ENCODE results near the gene DLGAP4. TPM values are rescaled to one million over a fixed set of nuclear protein-coding genes. Genes with fewer than 3 reads are reported as not detected.

Gene DLGAP4
- total RNA-seq, 1 donor from 2014 or later: 25.7 TPM

DNA sequence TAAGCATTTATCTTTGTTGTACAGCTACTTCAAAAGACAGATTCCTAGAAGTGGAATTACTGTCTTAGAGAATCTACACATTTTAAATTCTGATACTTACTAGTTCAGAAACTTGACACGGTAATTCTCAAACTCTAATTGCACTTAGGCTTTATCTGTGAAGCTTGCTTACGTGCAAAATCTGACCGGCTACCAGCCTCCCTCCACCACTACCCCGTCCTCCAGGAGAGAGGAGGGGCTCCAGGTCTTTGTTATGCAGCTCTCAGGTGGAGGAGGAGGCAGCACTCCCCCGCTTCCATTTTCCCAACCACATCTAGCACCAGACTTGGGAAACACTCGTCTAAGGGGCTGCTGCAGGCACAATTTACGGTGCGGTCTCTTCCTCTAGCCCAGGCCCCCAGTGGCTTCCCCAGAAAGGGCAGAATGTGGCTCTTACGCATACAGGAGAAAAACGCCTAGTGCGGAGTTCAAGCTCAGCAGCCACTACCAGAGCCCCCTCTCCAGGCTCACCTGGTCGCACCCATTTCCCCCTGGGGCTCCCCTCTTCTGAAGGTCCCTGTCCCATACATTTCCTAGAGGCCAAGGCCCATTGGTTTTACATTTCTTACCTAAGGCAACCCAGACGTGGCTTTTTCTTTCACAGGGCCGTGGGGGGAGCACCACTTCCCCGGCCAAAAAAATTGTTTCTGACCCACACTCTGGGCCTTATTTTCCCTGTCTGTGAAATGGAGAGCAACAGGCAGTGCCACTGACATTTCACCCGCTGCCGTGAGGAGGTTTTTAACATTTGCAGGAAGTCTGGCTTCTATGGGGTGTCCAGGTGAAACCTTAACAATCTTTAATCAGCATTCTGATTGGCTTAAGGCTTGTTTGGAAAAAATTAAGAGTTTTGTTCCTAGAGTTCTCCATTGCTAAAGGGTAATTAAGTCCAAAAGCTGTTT, 265.7 kb downstream of the DLGAP4 start:
- DNase-seq (ENCODE audit: low spot score): no peak
- H3K27me3 Mint-ChIP-seq (ENCODE audit: insufficient read depth): peaks cover 3% of the 10 kb centered on the region
- H3K27ac Mint-ChIP-seq: peak overlapping the region; percentile 97
- peaks cover 37% of the 10 kb centered on the region for H3K4me1 Mint-ChIP-seq (ENCODE audit: low read depth)
- no peaks in the 10 kb centered on the region for H3K9me3 Mint-ChIP-seq
- intact Hi-C loops (cut with micrococcal nuclease): loop anchor here (1.0 to 2.0 kb wide), 3 partner anchors 33 to 175 kb away; partner anchors contain the start of genes NDRG3 and RAB5IF
- H3K4me3 Mint-ChIP-seq: peak overlapping the region; percentile 89
- peaks cover 16% of the 10 kb centered on the region for H3K36me3 Mint-ChIP-seq (ENCODE audit: low read depth)

DNA sequence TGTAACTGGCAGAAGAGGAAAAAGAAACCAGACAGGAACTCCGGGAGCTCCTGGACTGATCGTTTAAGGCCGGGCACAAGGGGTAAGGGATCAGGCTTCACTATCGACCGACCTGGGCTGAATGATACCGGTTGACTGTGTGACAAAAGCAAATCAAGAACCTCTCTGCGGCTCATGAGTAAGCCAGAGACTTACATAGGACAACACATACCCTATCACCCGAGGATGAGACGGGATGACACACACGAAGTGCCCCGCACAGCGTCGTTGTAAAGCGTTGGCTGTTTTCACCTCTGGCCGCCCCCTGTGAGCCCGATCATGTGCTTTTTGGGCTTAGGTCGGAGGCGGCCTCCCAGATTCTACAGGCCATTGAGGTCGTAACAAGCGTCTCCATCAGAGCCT, 266.6 kb downstream of the DLGAP4 start:
- intact Hi-C loops (cut with micrococcal nuclease): loop anchor here (1.0 to 2.0 kb wide), 7 partner anchors 16 to 202 kb away; partner anchors contain the start of genes NDRG3 and RAB5IF
- H3K27me3 Mint-ChIP-seq (ENCODE audit: insufficient read depth): peaks cover 3% of the 10 kb centered on the region
- peak overlapping the region; percentile 97 for H3K27ac Mint-ChIP-seq
- peaks cover 37% of the 10 kb centered on the region for H3K4me1 Mint-ChIP-seq (ENCODE audit: low read depth)
- peaks cover 16% of the 10 kb centered on the region for H3K36me3 Mint-ChIP-seq (ENCODE audit: low read depth)
- peak overlapping the region; percentile 89 for H3K4me3 Mint-ChIP-seq
- no peaks in the 10 kb centered on the region for H3K9me3 Mint-ChIP-seq
- peak; percentile 51 for DNase-seq (ENCODE audit: low spot score)

DNA sequence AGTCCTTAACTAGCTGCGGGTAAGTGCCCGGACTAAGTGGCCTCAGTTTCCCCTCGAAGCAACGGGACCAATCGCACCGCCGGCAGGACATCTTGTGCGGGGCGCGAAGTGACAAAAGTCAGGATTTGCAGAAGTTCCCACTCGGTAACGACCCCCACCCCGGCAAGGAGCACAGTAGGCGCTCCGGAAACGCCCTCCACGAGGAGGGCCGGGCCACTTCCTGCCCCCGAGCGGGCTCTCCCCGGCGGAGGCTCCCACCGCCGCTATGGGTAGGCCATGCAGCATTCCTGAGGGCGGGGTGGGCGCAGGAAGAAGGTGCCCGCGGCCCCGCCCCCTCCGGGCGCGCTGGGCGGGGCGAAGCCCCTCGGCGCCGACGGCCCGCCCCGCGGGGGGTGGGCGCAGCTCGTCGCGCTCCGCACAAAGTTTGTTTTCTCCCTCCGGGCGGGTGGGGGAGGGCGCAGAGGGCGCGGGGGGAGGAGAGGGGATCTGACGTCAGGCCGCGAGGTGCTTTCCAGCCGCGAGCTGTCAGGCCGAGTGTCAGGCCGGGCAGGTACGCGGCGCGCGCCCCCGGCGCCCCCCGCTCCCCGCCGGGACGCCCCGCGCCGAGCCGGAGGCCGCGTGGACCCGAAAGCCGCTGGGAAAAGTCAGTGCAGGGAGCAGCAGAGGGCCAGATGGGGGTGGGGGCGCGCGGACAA, 267.1 kb downstream of the DLGAP4 start, which contains the start of gene TGIF2:
TSS of gene TGIF2 (plus strand) at position 495 of the 695 bp plus-strand sequence. CDS start 5,178 bp downstream, outside the sequence.
- peaks cover 37% of the 10 kb centered on the region for H3K4me1 Mint-ChIP-seq (ENCODE audit: low read depth)
- H3K27ac Mint-ChIP-seq: peak within 1 kb of the TSS; percentile 97
- H3K36me3 Mint-ChIP-seq (ENCODE audit: low read depth): peaks cover 16% of the 10 kb centered on the region
- H3K27me3 Mint-ChIP-seq (ENCODE audit: insufficient read depth): peaks cover 3% of the 10 kb centered on the region
- peak; percentile 79 for DNase-seq (ENCODE audit: low spot score)
- no peaks in the 10 kb centered on the region for H3K9me3 Mint-ChIP-seq
- H3K4me3 Mint-ChIP-seq: peak within 1 kb of the TSS; percentile 96
- intact Hi-C loops (cut with micrococcal nuclease): loop anchor here (1.0 to 2.0 kb wide), 5 partner anchors 17 to 201 kb away; partner anchors contain the start of gene NDRG3

DNA sequence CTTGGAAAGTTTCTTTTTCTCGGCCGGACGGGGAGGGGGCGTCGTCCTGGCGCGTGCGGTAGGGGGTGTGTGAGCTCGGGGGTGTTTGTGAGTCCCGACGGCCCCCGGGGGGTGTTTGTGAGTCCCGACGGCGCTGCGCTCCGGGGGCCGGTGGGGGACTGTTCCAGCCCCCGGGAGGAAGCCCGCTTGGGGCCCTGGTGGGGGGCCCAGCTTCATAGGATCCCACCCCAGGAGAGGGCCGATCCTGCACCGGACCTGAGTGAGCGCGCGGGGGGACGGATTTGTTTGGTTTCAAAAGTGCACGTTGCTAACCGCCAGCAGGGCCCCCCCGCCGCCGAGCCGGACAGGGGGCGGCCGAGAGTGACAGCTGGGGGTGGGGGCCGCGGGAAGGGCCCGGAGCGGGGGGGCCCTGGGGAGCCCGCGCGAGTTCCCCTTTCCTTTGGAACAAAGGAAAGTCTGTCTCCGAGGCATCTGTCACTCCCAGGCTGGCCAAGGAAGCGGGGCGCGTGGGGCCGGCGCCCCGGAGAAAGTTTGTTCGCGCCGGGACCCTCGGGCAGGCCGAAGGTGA, 267.7 kb downstream of the DLGAP4 start:
- peaks cover 37% of the 10 kb centered on the region for H3K4me1 Mint-ChIP-seq (ENCODE audit: low read depth)
- no peak for DNase-seq (ENCODE audit: low spot score)
- H3K9me3 Mint-ChIP-seq: no peaks in the 10 kb centered on the region
- peak overlapping the region; percentile 96 for H3K4me3 Mint-ChIP-seq
- H3K27ac Mint-ChIP-seq: peak overlapping the region; percentile 58
- H3K36me3 Mint-ChIP-seq (ENCODE audit: low read depth): peaks cover 20% of the 10 kb centered on the region
- H3K27me3 Mint-ChIP-seq (ENCODE audit: insufficient read depth): peaks cover 3% of the 10 kb centered on the region
- intact Hi-C loops (cut with micrococcal nuclease): loop anchor here (1.0 to 2.0 kb wide), 5 partner anchors 18 to 200 kb away; partner anchors contain the start of gene NDRG3

DNA sequence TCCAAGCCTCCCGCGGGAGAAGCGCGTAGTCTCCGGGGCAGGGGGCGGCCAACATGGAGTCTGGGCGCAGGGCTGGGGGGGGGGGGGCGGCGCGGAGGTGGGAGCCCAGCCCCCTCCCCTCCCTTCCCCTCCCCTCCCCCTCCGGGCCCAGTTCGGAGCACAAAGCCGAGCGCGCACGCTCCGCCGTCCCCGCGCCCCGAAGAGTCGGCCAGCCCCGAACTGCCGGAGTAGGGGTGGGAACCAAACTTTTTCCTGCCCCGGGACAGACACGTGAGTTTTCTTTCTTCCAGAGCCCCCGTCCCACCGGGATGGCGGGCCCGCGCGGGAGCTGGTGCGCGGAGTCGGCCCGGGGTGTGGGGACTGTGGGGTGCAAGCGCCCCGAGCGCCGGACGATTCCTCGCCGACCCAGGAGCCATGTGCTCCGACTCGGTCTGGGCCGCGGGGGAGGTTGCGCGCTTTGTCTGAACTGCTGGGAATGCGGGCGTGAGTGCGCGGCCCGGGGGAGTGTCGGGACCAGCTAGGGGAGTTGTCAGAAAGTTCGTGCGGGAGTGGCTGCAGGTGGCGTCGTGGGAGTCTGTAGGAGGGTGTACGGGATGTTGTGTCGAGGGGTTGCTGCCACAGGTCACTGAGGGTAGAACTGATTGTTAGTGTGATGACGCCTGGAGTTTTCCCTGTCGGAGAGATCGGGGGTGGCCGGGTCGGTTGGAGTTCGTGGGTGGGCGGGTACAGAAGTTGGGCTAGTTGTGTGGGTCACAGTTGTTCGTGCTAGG, 268.4 kb downstream of the DLGAP4 start:
- peak; percentile 32 for DNase-seq (ENCODE audit: low spot score)
- peak overlapping the region; percentile 96 for H3K4me3 Mint-ChIP-seq
- H3K36me3 Mint-ChIP-seq (ENCODE audit: low read depth): peaks cover 24% of the 10 kb centered on the region
- H3K4me1 Mint-ChIP-seq (ENCODE audit: low read depth): peaks cover 37% of the 10 kb centered on the region
- intact Hi-C loops (cut with micrococcal nuclease): no loop called here
- H3K27ac Mint-ChIP-seq: peak overlapping the region; percentile 96
- no peaks in the 10 kb centered on the region for H3K9me3 Mint-ChIP-seq
- H3K27me3 Mint-ChIP-seq (ENCODE audit: insufficient read depth): peaks cover 3% of the 10 kb centered on the region

DNA sequence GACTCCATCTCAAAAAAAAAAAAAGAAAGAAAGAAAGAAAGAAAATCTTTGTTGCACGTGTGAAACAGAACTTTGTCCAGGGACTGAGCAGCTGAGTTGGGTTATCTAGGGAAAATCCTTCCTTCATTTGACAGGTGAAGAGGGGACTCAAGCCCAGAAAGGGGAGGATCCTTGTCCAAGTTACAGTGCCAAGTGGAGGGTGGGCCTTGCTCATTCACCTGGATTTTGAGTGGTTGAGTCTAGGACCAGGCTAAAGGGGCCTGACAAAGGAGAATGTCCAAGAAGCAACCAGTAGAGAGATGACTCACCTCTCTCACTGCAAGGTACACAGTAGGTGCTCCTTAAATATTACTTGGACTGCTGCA, 269.9 kb downstream of the DLGAP4 start:
- peaks cover 3% of the 10 kb centered on the region for H3K27me3 Mint-ChIP-seq (ENCODE audit: insufficient read depth)
- no peaks in the 10 kb centered on the region for H3K9me3 Mint-ChIP-seq
- DNase-seq (ENCODE audit: low spot score): no peak
- intact Hi-C loops (cut with micrococcal nuclease): no loop called here
- H3K4me3 Mint-ChIP-seq: peak overlapping the region; percentile 96
- peaks cover 34% of the 10 kb centered on the region for H3K36me3 Mint-ChIP-seq (ENCODE audit: low read depth)
- peaks cover 41% of the 10 kb centered on the region for H3K4me1 Mint-ChIP-seq (ENCODE audit: low read depth)
- H3K27ac Mint-ChIP-seq: peak overlapping the region; percentile 96

Other genes with a start within 250 kb of the DLGAP4 start
- 0.23 TPM in 1 of 2 replicates, not detected in the other for gene EPB41L1, start 151.6 kb upstream of the DLGAP4 start, total RNA-seq
- gene AAR2, start 69.9 kb upstream of the DLGAP4 start, total RNA-seq: 33.3 and 36.7 TPM in 2 replicates
- gene MYL9, start 235.2 kb downstream of the DLGAP4 start, total RNA-seq: 0.26 TPM in 1 of 2 replicates, not detected in the other

All from activated T-helper 1 cell treated with anti-CD3 and anti-CD28 coated beads, Interleukin-12 subunit alpha, Interleukin-12 subunit beta, Interleukin-2, Interleukin-4 antibody, amounts not matched to agents 30 ng/mL and 10 ng/mL and 1 ng/mL, durations not matched to agents 14 hours and 24 hours and 36 hours (primary cell).